ENCODE results near the gene NRCAM.

GRCh38 chr7:108244110-108244509, 212.1 kb downstream of the NRCAM start:
- TF ChIP-seq EP300 (IDR thresholded peaks at IDR 0.05) = no peak
- no peak for TF ChIP-seq CTCF (IDR thresholded peaks at IDR 0.05)
- no peak for TF ChIP-seq POLR2A (IDR thresholded peaks at IDR 0.05)
- no peak for TF ChIP-seq POLR2AphosphoS5 (IDR thresholded peaks at IDR 0.05)

All from sigmoid colon (tissue), 4 donors.